Amniotic epithelial cell (primary cell): ENCODE results near the gene MSANTD4.
"Not testable (repeated sequence)": the region's sequence is repeated elsewhere in the genome, so short reads cannot be mapped to it uniquely, and the experiment has no call there.

Experiments used
- DNase-seq: peaks from one replicate; pipeline ENCODE4 v3.0.0-alpha.2; 2010; ENCODE audit warnings: low read depth

Gene MSANTD4

GRCh38 chr11:106021967-106022794 is at the start of gene MSANTD4:
Gene MSANTD4 (minus strand): TSS chr11:106022240. CDS start chr11:106010917, 11,323 bp downstream.
- peak; percentile 99 for DNase-seq

GRCh38 chr11:106070606-106071005 is 48.6 kb upstream of the MSANTD4 start:
- DNase-seq = peak; percentile 46

- no peak for DNase-seq
These were observed 41.0 kb upstream of the MSANTD4 start for GRCh38 chr11:106063009-106063408.

- DNase-seq = no peak
These were observed 40.2 kb upstream of the MSANTD4 start for GRCh38 chr11:106061954-106062949.

- DNase-seq = no peak
These were observed 39.3 kb upstream of the MSANTD4 start for GRCh38 chr11:106061249-106061784.

- no peak for DNase-seq
These were observed 37.6 kb upstream of the MSANTD4 start for GRCh38 chr11:106059617-106060016.

GRCh38 chr11:106058377-106058776 is 36.3 kb upstream of the MSANTD4 start:
- DNase-seq = not testable (repeated sequence)

- DNase-seq = no peak
These were observed 29.1 kb upstream of the MSANTD4 start for GRCh38 chr11:106051103-106051502.

GRCh38 chr11:106049727-106050476 is 27.9 kb upstream of the MSANTD4 start:
- no peak for DNase-seq

GRCh38 chr11:106047631-106048030 is 25.6 kb upstream of the MSANTD4 start:
- DNase-seq = no peak

- no peak for DNase-seq
These were observed 21.5 kb upstream of the MSANTD4 start for GRCh38 chr11:106043540-106043939.

GRCh38 chr11:106032861-106033260 is 10.8 kb upstream of the MSANTD4 start:
- no peak for DNase-seq

GRCh38 chr11:106031936-106032335 is 9.9 kb upstream of the MSANTD4 start:
- DNase-seq = no peak

- DNase-seq = peak; percentile 36
These were observed 9.3 kb upstream of the MSANTD4 start for GRCh38 chr11:106031202-106031810.

GRCh38 chr11:106030609-106031008 is 8.6 kb upstream of the MSANTD4 start:
- DNase-seq = no peak

- DNase-seq = no peak
These were observed 795 bp upstream of the MSANTD4 start for GRCh38 chr11:106022795-106023275.

- DNase-seq = peak; percentile 87
These were observed 666 bp downstream of the MSANTD4 start for GRCh38 chr11:106021181-106021966.

GRCh38 chr11:106017093-106017492 is 4.9 kb downstream of the MSANTD4 start:
- DNase-seq = no peak

- no peak for DNase-seq
These were observed 7.0 kb downstream of the MSANTD4 start for GRCh38 chr11:106015066-106015465.

GRCh38 chr11:106014620-106015019 is 7.4 kb downstream of the MSANTD4 start:
- no peak for DNase-seq
